Activated T-cell treated with anti-CD3 and anti-CD28 coated beads for 48 hours (primary cell): ENCODE data around the gene PSG1.
"Not testable (repeated sequence)": the region's sequence is repeated elsewhere in the genome, so short reads cannot be mapped to it uniquely, and the experiment has no call there.

Experiments used
- DNase-seq: peaks from one replicate; pipeline ENCODE4 v3.0.0-alpha.2; 2020; ENCODE audit warnings: low read depth

The PSG1 gene

GRCh38 chr19:42881279-42881678, 1.8 kb upstream of the PSG1 start:
- not testable (repeated sequence) for DNase-seq

- not testable (repeated sequence) for DNase-seq
These were observed 1.1 kb upstream of the PSG1 start for GRCh38 chr19:42880621-42881020.

- not testable (repeated sequence) for DNase-seq
These were observed 2.9 kb downstream of the PSG1 start for GRCh38 chr19:42876596-42876995.

- not testable (repeated sequence) for DNase-seq
These were observed 3.6 kb downstream of the PSG1 start for GRCh38 chr19:42875881-42876280.

GRCh38 chr19:42874901-42875813, 4.4 kb downstream of the PSG1 start:
- DNase-seq, result not testable (repeated sequence)

GRCh38 chr19:42874136-42874535, 5.4 kb downstream of the PSG1 start:
- not testable (repeated sequence) for DNase-seq

GRCh38 chr19:42872608-42873007, 6.9 kb downstream of the PSG1 start:
- no peak for DNase-seq

- DNase-seq, result no peak
These were observed 22.0 kb downstream of the PSG1 start for GRCh38 chr19:42857544-42857867.

- peak; percentile 6 for DNase-seq
These were observed 22.5 kb downstream of the PSG1 start for GRCh38 chr19:42856866-42857543.

- DNase-seq, result not testable (repeated sequence)
These were observed 24.8 kb downstream of the PSG1 start for GRCh38 chr19:42854745-42855144.

- DNase-seq, result not testable (repeated sequence)
These were observed 26.3 kb downstream of the PSG1 start for GRCh38 chr19:42853231-42853630.

GRCh38 chr19:42852821-42853220, 26.7 kb downstream of the PSG1 start:
- not testable (repeated sequence) for DNase-seq

- DNase-seq, result not testable (repeated sequence)
These were observed 27.7 kb downstream of the PSG1 start for GRCh38 chr19:42851718-42852280.

GRCh38 chr19:42850981-42851717, 28.4 kb downstream of the PSG1 start:
- DNase-seq, result no peak

- DNase-seq, result no peak
These were observed 32.9 kb downstream of the PSG1 start for GRCh38 chr19:42846597-42846996.

GRCh38 chr19:42843631-42844030, 35.9 kb downstream of the PSG1 start:
- not testable (repeated sequence) for DNase-seq

GRCh38 chr19:42832746-42833442, 46.6 kb downstream of the PSG1 start:
- DNase-seq, result not testable (repeated sequence)

GRCh38 chr19:42832023-42832680, 47.4 kb downstream of the PSG1 start:
- DNase-seq, result not testable (repeated sequence)

GRCh38 chr19:42831221-42832019, 48.1 kb downstream of the PSG1 start:
- no peak for DNase-seq
